Glomerular visceral epithelial cell (primary cell): ENCODE measurements around the gene PCSK5.
"Not testable (repeated sequence)": the region's sequence is repeated elsewhere in the genome, so short reads cannot be mapped to it uniquely, and the experiment has no call there.

Experiments
- DNase-seq: peaks from one replicate; pipeline ENCODE4 v3.0.0-alpha.2; 2016; ENCODE audit errors: extremely low spot score

PCSK5 gene

DNA sequence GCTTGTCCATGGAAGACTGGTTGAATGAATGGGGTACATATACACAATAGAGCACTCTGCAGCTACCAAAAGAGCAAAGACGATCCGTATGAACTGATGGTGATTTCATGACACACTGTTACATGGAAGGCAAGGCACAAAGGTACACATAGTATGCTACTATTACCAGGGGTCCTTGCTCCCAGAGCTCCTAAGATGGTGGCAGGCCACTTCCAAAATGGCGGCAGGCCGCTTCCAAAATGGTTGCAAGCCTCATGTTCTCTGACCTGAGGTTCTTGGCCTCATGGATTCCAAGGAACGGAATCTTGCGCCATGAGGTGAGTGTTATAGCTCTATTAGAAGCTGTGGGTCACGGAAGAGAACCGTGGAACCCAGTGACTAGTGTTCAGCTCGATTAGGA, 356.2 kb downstream of the PCSK5 start:
- no peak for DNase-seq

DNA sequence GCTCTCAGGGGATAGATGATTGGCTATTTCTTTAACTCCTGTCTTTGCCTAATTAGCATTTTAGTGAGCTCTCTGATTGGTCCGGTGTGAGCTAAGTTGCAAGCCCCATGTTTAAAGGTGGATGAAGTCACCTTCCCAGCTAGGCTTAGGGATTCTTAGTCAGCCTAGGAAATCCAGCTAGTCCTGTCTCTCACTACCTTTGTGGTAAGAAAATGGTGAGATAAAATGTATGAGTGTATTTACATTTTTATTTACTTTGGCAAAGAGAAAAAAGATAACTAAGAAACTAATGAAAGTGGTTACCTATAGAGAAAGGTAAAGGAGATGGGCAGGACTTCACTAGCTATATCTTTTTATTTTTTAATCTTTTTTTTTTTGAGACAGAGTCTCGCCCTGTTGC, 357.0 kb downstream of the PCSK5 start:
- DNase-seq, result no peak

DNA sequence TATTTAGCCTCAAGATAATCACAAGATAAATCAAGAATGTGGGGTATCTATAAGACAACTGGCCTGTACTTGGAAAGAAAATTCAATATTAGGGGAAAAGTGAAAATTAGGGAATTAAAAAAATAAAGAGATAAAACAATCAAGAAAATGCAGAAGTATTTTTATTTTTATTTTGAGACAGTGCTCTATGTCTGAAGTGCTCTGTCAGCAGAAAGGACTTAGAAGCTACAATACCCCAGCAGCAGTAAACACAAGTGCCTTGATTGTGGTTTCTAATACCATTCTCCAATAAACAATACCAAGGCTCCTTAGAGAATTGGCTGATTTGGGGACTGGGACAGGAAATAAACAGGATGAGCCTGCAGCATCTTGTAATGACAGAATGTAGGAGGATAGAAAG, 358.8 kb downstream of the PCSK5 start:
- no peak for DNase-seq

DNA sequence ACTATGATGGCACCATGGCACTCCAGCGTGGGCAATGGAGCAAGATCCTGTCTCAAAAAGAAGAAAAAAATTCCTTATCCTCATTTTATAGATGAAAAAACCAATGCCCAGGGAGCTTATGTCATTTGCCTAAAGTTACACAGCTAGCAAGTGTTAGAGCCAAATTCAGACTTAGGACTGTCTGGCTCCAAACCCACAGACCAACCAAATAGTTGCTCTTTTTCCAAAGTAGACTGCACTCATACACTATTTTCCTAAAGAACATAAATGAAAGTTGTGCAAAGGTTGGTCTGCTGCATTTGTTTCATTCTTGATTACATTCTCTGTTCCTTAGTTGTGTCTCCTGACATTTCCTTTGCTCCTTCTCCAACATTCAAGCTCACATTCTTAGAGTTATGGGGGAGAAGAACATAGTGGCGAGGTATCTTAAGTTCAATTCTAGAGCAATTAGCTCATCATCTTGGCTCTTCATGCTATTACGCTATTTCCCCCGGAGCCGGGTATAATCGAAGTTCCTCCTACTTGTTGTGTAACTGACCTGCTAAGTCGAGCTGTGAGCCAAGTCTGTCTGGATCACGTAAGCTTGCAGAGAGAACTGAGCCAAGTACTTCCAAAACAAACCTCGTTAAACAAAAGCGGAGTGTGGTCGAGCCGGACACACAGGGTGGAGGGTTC, 365.4 kb downstream of the PCSK5 start:
- DNase-seq, result no peak

DNA sequence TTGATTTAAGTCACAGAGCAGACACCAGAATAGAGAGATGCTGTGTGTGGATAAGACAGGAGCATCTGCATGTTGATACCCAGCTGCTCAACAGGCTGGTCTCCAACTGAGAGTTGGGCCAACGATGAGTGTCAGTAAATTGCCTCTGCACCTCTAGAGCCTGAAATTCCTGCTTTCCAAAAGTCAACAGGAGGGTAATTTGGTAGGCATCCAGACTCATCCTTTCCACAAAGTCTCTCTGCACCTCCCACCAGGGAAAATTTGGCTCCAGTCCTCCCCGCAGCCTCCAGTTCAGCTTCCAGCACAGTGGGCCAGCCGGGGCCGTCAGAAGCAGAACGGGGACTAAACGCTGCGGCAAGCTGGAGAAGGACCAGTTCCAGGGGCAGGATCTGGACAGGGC, 366.8 kb downstream of the PCSK5 start:
- no peak for DNase-seq

DNA sequence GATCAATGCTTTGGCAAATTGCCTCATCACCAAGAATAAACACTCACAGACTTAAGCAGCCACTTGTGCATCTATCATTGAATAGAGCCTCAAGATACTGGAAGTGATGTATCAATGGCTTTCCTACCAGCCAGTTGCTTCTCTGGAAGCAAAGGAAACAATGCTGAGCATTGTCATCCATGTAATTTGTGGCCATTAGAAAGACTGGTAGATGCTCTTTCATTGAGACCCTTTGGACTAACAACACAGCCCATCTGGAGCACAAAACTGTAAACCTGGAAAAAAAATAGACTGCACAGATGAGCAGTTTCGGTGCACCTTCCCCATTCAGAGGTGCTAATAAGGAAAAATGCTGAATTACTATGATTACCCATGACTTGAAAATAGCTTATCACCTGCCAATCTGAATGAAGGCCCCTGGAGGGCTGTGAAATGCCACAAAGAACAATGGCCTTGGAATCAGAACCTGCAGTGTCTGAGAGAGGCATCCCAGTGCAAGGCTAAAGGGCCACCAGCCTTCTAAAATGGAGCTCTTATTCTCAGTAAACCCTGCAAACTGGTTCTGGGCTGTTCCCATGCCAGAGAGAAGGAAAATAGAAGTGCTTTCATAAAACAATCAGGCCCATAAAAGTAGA, 376.3 kb downstream of the PCSK5 start:
- no peak for DNase-seq

DNA sequence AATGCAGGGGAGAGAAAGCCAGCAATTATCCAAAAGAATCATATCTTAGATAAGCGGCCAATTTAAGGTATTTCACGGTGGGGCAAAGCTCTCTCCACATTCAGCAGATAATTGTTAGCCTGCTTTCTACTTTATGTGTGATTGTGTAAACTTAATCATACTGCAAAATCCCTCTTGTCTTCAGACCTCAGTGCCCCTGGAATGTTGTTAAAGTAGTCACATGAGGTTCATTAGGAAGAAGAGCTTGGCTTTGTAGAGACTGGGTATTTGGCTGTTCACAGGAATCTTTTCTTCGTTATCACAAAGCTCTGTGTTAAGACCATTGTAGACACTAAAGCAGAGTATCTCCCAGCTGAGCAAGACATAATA, 376.8 kb downstream of the PCSK5 start:
- no peak for DNase-seq

DNA sequence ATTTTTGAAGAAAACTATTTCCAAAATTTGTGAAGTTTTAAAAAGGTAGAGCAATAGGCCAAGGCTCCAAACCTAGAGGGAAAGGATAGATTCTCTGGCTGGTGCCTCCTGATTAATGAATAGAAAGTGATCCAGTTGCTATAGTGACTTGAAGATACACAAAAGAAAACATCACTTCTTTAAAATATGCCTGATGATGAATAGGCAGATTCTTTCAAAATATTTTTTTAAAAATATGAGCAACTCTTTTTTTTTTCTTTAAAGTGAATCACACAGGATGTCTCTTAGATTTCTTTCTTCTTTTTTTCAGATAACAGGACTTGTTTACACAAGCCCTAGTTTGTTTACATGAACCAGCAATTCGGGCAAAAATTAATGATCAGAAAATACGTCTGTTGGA, 379.3 kb downstream of the PCSK5 start:
- DNase-seq, result no peak

DNA sequence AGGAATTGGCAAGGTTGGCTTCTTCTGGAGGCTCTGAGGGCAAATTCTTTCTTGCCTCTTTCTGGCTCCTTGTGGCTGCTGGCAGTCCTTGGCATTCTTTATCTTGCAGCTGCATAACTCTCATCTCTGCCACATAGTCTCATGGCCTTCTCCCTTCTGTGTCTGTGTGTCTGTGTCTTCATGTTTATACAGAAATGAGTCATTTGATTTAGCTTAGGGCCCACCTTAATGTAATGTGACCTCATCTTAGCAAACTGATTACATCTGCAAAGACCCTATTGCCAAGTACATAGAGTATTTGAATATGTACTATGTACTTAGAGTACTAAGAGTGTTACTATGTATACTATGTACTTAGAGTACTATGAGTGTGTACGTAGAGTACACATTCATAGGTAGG, 381.3 kb downstream of the PCSK5 start:
- no peak for DNase-seq

DNA sequence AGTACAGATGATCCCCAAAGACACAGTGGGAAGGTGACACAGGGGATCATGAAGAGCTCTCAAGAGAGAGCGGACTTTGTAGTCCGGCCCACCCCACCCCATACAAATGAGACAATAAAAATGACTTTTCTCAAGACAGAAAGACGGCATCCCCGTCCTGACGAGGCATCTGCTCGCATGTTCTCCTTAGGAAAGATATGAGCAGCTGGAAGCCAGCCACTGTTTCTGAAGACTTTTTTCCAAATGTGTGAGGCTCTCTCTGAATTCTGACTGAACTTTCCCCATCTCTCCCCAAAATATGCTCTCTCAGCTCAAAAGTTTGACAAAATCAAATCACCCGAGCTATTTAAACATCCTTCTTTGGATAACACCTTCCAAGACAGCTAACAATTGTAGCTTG, 398.6 kb downstream of the PCSK5 start:
- DNase-seq, result no peak

DNA sequence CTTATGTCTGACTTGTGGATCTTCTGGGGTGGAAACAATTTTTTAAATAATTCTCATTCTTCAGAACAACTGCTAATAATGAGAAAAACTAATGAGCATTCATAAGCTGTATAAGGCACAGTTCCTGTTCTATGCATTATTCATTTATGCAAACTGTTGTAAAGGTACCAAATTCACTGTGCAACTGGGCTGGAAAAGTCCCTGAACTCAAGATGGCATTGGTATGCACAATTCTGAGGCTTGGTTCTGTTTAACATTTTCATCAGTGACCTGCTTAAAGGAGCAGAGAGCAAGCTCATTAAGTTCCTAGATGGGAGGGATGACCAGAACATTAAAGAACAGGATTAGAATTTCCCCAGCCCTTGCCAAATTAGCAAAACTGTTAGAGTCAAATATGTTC, 399.2 kb downstream of the PCSK5 start:
- no peak for DNase-seq

DNA sequence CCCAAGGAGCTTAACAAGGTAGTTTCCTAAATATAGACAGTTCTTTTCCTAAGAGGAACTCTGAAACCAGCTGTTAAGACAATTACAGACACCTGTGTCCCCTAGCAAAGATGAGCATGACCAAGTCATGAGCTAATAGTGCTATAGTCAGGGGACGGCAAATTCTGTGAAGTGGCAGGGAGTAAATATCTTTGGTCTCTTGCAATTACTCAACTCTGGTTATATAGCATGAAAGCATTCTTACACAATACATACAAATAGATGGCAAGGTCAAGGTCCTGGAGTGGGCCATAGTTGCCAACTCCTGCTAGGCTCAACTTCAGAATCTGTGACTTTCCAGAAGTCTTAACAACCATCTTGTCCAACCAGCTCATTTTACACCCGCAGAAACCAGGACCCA, 400.1 kb downstream of the PCSK5 start:
- DNase-seq, result no peak

DNA sequence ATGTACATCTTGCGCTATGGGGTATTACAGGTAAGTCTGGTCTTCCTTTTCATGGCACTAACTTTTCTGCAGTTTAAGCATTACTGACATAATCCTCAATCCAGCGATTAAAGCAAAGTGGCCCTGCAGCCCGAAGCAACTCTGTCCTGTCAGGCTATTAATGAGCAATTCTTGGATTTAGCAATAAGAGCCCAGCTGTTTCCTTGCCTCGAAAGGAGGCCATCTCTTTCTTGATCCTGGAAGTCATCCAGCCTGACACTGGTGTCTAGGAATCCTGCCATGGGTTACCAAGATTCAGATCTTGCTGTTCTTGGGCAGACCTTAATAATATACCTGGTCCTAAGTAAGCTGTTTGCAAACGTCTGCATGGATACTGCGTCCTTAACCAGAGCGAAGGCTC, 401.8 kb downstream of the PCSK5 start:
- no peak for DNase-seq

DNA sequence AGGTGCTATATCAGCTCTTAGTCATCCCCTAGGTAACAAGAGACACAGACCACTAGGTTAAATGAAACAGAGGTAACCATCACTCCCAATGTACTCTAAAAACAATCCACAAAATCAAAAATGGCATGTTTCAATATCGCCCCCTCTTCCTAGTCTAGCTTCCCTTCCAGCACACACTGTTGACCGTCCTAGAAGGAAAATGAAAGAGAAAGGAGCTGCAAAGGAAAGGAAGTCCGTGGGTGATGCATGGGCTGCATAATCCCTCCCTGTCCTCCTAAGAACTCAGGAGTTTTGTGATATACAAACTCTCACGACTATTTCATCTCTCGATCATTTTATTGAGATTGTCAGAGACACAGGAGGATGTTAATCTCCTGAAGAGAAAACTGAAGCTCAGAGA, 402.2 kb downstream of the PCSK5 start:
- no peak for DNase-seq

DNA sequence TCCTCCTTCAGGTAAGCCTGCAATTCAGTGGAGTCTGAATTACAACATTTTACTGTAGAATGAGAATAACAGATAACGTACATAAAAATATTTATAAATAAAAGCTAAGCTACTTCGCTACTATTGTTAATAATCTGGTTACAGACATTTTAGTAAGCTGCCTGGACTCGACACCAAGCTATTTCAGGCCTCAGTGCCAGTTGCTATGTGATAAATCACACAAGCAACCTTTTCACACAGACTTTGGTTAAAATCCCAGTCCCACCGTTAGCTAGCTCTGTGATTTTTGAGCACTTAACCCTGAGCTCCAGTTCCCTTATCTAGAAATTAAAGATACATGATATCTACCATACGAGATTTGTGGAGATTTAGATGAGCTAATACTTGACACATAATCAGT, 403.8 kb downstream of the PCSK5 start:
- DNase-seq, result no peak

DNA sequence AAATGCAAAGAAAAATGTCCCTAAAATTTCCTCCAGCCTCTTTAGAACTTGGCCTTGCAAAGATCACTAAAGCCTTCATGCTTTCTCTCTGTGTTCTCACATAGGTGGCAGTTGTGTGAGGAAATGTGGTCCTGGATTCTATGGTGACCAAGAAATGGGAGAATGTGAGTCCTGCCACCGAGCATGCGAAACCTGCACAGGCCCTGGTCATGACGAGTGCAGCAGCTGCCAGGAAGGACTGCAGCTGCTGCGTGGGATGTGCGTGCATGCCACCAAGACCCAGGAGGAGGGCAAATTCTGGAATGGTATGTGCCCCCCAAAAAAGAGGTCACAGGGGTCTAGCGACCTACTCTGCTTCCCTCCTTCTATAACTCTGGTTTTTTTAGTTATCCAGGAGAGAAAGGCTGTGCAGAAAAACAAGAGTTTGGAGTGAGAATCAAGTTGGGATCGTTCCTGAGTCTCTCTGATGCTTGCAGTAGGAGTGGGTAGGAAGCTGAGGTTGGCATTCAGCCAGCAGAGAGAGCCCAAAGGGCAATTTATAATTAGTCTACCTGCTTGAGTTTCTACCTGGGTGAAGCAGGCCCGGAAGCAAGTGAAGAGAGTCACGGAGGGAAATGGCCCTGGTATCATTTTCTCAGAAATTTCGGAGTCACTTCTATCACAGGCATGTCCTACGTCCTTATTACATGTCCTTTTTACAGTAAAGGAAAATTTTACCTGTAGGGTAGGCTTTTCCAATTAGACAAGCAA, 406.3 kb downstream of the PCSK5 start:
- no peak for DNase-seq

DNA sequence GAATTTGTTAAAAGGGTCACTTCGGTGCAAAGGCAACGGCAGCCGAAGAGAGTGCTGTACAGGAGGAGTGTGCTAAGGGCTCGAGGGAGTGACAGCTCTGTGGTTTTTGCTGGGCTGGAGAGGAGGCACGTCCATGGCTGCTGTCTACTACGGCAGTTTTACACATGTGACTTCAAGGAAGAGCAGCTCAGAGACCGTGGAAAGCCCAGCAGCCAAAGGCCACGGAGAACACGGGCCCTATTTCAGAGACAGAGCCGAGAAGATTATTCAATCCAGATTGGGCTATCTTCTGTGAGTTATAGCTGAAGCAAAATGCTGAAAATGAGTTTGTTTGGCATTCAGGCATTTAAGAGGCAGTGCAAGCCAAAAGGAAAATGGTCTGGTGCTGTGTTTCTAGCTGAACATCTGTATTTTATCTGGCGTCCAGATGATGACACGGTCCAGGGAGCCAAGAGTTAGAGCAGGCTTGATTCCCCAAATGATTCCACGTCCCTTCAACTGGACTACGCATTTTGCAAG, 407.3 kb downstream of the PCSK5 start:
- DNase-seq, result no peak

DNA sequence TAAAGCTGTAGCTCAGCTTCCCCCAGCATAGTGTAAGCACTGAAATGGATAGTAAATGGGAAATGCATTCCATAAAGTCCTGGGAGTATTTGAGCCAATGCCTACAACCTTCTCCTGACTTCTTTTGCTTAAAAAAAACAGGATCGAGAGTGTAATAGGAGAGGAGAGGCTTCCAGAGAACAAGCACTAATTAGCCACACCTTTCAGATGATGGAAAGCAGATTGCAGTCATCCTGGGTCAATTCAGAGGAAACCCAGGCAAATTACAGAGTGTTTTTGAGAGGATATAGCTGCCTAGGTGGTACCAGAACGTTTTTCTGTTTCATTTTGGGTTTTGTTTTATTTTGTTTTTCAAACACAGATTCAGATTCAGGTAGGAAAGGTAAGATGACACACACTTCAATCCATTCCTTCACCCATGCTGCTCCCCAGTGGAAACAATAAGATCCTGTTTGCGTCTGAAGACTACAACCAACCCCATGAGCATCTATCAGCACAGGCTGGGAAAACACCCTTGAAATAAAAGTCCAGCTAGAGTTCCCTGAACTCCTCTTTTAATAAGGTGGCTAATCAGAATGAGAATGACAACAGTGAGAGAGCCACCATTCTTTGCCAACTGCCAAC, 408.2 kb downstream of the PCSK5 start:
- no peak for DNase-seq

DNA sequence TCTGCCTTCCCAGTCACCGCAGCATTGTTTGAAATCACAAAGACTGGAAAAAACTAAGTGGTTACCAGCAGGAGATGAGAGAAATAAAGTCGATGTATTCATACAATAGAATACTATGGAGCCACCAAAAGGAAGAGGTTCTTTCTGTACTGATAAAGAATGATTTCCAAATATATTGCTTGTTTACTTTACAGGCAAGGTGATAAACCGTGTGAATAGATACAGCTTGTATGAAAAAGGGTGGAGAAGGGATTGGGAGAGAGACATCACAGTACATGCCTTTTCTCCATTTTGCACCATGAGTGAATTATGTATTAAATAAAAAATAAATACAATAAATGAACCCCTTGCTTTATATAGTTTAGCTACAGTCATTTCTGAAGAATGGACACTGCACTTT, 412.1 kb downstream of the PCSK5 start:
- DNase-seq, result no peak

DNA sequence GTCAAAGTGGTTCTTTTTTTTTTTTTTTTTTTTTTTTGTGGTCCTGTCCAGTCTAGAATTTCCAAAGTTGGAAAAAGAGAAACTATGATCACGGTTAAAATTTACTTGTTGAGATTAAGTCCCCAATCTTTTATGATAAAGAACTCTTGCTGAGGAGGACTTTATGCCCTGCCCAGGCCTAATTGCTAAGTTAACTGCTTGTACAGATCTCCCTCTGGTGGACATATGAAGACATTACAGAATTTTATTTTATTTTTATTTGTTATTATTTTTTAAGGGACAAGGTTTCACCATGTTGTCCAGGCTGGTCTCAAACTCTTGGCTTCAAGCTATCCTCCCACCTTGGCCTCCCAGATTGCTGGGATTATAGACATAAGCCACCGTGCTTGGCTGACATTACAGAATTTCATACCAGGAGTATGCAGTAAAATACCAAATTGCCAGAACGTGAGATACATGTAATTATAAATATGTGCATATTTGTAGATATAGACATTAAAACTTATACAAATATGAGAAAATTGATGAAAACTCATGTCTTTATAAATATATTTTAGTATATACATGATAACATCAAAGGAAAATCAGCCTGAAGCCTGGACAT, 412.6 kb downstream of the PCSK5 start:
- peak; percentile 45 for DNase-seq

DNA sequence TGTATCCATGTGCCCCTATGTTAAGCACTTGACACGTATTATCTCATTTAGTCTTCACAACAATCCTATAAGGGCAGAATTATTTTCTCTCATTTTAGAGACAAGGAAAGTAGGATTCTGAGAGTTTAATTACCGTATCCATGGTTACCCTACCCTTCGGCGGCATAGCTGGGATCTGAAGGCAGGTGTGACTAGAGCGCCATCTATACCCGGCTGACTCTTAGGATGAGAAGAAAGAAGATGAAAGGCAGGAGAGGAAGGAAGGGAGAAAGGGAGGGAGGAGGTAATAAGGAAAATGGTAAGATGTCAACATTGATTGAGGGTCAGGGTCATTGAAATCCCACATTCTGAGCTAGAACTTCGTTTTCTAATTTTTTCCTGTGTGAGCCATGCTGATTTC, 416.6 kb downstream of the PCSK5 start:
- not testable (repeated sequence) for DNase-seq

DNA sequence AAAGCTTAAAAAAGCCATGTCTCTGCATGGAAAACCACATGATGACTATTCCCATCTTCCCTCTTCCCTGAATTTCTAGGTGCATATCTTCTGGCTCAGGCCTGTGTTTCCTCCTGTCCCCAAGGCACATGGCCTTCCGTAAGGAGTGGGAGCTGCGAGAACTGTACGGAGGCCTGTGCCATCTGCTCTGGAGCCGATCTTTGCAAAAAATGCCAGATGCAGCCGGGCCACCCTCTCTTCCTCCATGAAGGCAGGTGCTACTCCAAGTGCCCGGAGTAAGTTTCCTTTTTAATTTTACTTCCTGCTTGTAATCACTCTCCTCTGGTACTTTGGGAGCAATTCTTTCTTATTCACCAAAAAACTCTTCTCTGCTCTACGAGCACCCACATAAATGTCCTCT, 420.1 kb downstream of the PCSK5 start:
- DNase-seq, result no peak
